Endothelial cell of umbilical vein (primary cell): ENCODE results near the gene TMEM269. TPM values are rescaled to one million over a fixed set of nuclear protein-coding genes. Genes with fewer than 3 reads are reported as not detected.

Experiments
- BruUV-seq: library from RNA; stranded (reverse); fragments of 400-500 nt; replicated peaks from 2 replicates; lab custom pipeline; 2021; lab: Mats Ljungman, UMichigan
- CTCF ChIA-PET: fragments of 300-600, 350-600 bp; sonication (Branson Sonifier 250); formaldehyde crosslinking; loops from one replicate; lab custom pipeline; 2021; ENCODE audit warnings: antibody characterized with exemption, inconsistent platforms; lab: Charles Lee
- POLR2A ChIA-PET: fragments of 300-600, 350-600 bp; sonication (Branson Sonifier 250); formaldehyde crosslinking; loops from one replicate; lab custom pipeline; 2021; ENCODE audit warnings: antibody characterized with exemption, inconsistent platforms; lab: Charles Lee
- DNase-seq: peaks from one replicate; pipeline ENCODE4 v3.0.0-alpha.2; 2011; ENCODE audit warnings: low read depth, low spot score
- FAIRE-seq: peaks from 2 replicates; lab custom pipeline; 2011; peaks lifted over from hg19 to GRCh38; lab: Jason Lieb, UNC
- H2AFZ ChIP-seq: 2 replicates; pipeline ENCODE4 v1.6.0; 2012; ENCODE audit warnings: low read depth, low read length, control low read depth, inconsistent platforms
- H3K27ac ChIP-seq: 2 replicates; pipeline ENCODE4 v1.5.1; 2011; ENCODE audit warnings: low read depth, mild to moderate bottlenecking, control low read depth, low read length, moderate library complexity; ENCODE audit not compliant: insufficient read depth
- H3K27me3 ChIP-seq, 2 experiments: 2 replicates each; pipeline versions ENCODE4 v1.6.0 to v1.6.1; 2011; ENCODE audit warnings: low read length in 2 of 2, mixed read lengths in 1 of 2; ENCODE audit not compliant: control insufficient read depth in 2 of 2, insufficient read depth in 2 of 2
- H3K36me3 ChIP-seq, 2 experiments: 2 replicates in 1 of 2; 3 replicates in 1 of 2; pipeline ENCODE4 v1.5.1; 2011; ENCODE audit warnings: low read length in 2 of 2, mild to moderate bottlenecking in 1 of 2, moderate library complexity in 1 of 2; ENCODE audit not compliant: control insufficient read depth in 2 of 2, insufficient read depth in 2 of 2; ENCODE audit errors: extremely low read depth in 1 of 2
- H3K4me1 ChIP-seq: 3 replicates; pipeline ENCODE4 v1.5.1; 2011; ENCODE audit warnings: mild to moderate bottlenecking, low read length; ENCODE audit not compliant: control insufficient read depth, insufficient read depth; ENCODE audit errors: extremely low read depth
- H3K4me2 ChIP-seq: 2 replicates; pipeline ENCODE4 v1.6.1; 2011; ENCODE audit warnings: low read length, control low read depth, mixed read lengths; ENCODE audit not compliant: insufficient read depth
- H3K4me3 ChIP-seq, 3 experiments: fragments of 200-600 bp in 1 of 3; sonication (generic), shearing (Covaris generic) in 1 of 3; replicated peaks in 1 of 3; 2 replicates each; pipeline ENCODE4 v1.5.1; 2011 to 2016; ENCODE audit warnings: control low read depth in 3 of 3, low read length in 3 of 3, mild to moderate bottlenecking in 2 of 3, inconsistent platforms in 1 of 3, low read depth in 1 of 3, moderate library complexity in 1 of 3; ENCODE audit not compliant: insufficient read depth in 1 of 3
- H3K79me2 ChIP-seq: 2 replicates; pipeline ENCODE4 v1.6.0; 2012; ENCODE audit warnings: low read length, inconsistent platforms; ENCODE audit not compliant: control insufficient read depth, insufficient read depth
- H3K9ac ChIP-seq: replicated peaks from 2 replicates; pipeline ENCODE3; 2011; ENCODE audit warnings: low read length, control low read depth; ENCODE audit not compliant: insufficient read depth; ENCODE audit errors: extremely low read depth
- H3K9me1 ChIP-seq: replicated peaks from 3 replicates; pipeline ENCODE4 v1.6.0; 2011; ENCODE audit warnings: mild to moderate bottlenecking, low read length; ENCODE audit not compliant: control insufficient read depth, insufficient read depth; ENCODE audit errors: extremely low read depth
- H3K9me3 ChIP-seq: replicated peaks from 2 replicates; pipeline ENCODE4 v1.5.1; 2012; ENCODE audit warnings: low read length, inconsistent platforms; ENCODE audit not compliant: control insufficient read depth, insufficient read depth
- H4K20me1 ChIP-seq: replicated peaks from 2 replicates; pipeline ENCODE3; 2011; ENCODE audit warnings: mild to moderate bottlenecking, low read length; ENCODE audit not compliant: control insufficient read depth, insufficient read depth; ENCODE audit errors: extremely low read depth
- CTCF ChIP-seq, 2 donors: IDR thresholded peaks; 1 replicate in 1 of 2; 2 replicates in 1 of 2; pipeline ENCODE4 v1.5.1; 2011; ENCODE audit warnings: low read length in 2 of 2, mild to moderate bottlenecking in 2 of 2, moderate library complexity in 2 of 2, control low read depth in 1 of 2, inconsistent platforms in 1 of 2, low read depth in 1 of 2; ENCODE audit not compliant: insufficient read depth in 1 of 2; ENCODE audit errors: extremely low read depth in 1 of 2
- EZH2 ChIP-seq: IDR thresholded peaks from 2 replicates; pipeline ENCODE4 v1.6.1; 2012; ENCODE audit warnings: borderline replicate concordance, low read depth, mild to moderate bottlenecking, moderate library complexity, low read length, inconsistent platforms; ENCODE audit not compliant: severe bottlenecking
- FOS ChIP-seq: IDR thresholded peaks from 2 replicates; pipeline ENCODE4 v1.6.1; 2011; ENCODE audit warnings: mild to moderate bottlenecking, low read length, moderate library complexity, borderline replicate concordance; ENCODE audit not compliant: insufficient read depth
- GATA2 ChIP-seq: IDR thresholded peaks from 2 replicates; pipeline ENCODE4 v1.7.0; 2011; ENCODE audit warnings: low read depth, mild to moderate bottlenecking, moderate library complexity, mixed read lengths, low read length; ENCODE audit not compliant: insufficient read length, insufficient read depth
- JUN ChIP-seq: IDR thresholded peaks from 2 replicates; pipeline ENCODE4 v1.6.1; 2011; ENCODE audit warnings: borderline replicate concordance, low read depth; ENCODE audit not compliant: insufficient read length, insufficient read depth
- MYC ChIP-seq: IDR thresholded peaks from one replicate; pipeline ENCODE4 v1.6.1; 2011; ENCODE audit warnings: mild to moderate bottlenecking, low read depth, low read length
- POLR2A ChIP-seq: IDR thresholded peaks from 2 replicates; pipeline ENCODE4 v1.6.1; 2012; ENCODE audit warnings: low read depth, mild to moderate bottlenecking, control low read depth, low read length
- POLR2AphosphoS5 ChIP-seq: IDR thresholded peaks from 2 replicates; pipeline ENCODE4 v1.6.1; 2012; ENCODE audit warnings: low read depth, mild to moderate bottlenecking, control low read depth, low read length, moderate library complexity; ENCODE audit not compliant: insufficient read depth
- dilution Hi-C: fragments of 300-500 bp; cut with MboI; formaldehyde crosslinking; loops from one replicate; pipeline ENCODE4 v1.15.0; 2019; ENCODE audit warnings: low sequenced_read_pairs; ENCODE audit not compliant: extremely low pct_ligation_motif_present
- intact Hi-C: fragments of 100-400 bp; cut with micrococcal nuclease; formaldehyde crosslinking; loops from one replicate; pipeline ENCODE4 v1.10.0; 2022
- polyA plus RNA-seq, 4 experiments: library from polyadenylated mRNA; depleted of rRNA in 3 of 4; stranded (reverse) in 3 of 4; unstranded in 1 of 4; fragments of >200 nt; gene quantifications; 2 replicates each; pipeline versions ENCODE4 v1.2.1 to v1.2.3, GENCODE V29; 2011 to 2012; ENCODE audit warnings: missing spikeins in 1 of 4
- total RNA-seq: library from RNA; stranded (reverse); gene quantifications from 2 replicates; pipeline ENCODE4 v1.2.3, GENCODE V29; 2021
- TF ChIP-seq, protein P1 (sequence below): IDR thresholded peaks from 2 replicates; pipeline ENCODE4 v1.6.1; 2011; ENCODE audit not compliant: insufficient read depth, insufficient read length

Gene TMEM269
- total and polyA plus RNA-seq, 2 donors (not counting 3 experiments of a cell fraction or from before 2014, with no cell fraction given) = 0.03 TPM; not detected in 1

DNA sequence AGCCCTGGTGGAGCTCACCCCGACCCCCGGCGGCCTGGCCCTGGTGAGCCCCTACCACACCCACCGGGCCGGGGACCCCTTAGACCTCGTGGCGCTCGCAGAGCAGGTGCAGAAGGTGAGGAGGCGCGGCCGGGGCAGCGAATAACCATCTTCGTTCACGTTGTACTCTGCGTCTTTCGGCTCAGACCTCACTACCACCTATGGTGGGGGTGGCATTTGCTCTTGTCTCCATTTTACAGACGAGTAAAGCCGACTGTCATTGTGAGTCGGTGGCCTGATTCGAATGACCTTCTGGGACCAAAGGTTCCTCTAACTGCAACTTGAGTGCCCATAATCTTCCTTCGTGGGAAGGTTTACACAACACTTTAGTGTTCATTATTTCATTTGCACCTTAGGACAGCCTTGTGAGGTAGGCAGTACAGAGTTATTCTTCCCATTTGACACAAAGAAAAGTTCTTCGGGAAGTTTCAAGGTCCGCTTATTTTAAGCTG lies 17.2 kb upstream of the TMEM269 start:
- Histone ChIP-seq H3K27me3 (no peaks in the 10 kb centered on the region), H3K36me3 (no peaks in the 10 kb centered on the region), H3K4me3 (peak overlapping the region; percentile 22 to 91 (median 90)), H3K9me3 (no peaks in the 10 kb centered on the region), H2AFZ (peak overlapping the region; percentile 25), H3K4me2 (peak overlapping the region; percentile 86), H3K9ac (peak overlapping the region; percentile 83), H3K9me1 (no peaks in the 10 kb centered on the region), H3K79me2 (peaks cover 64% of the 10 kb centered on the region), H4K20me1 (no peaks in the 10 kb centered on the region), H3K27ac (peak overlapping the region; percentile 39), H3K4me1 (peaks cover 20% of the 10 kb centered on the region)
- CTCF ChIA-PET = interaction anchor here (0.8 to 3.7 kb wide), 11 partner anchors 9 to 306 kb away, joined by 3 to 32 read pairs (median 6); partner anchors contain the start of gene YBX1
- FAIRE-seq = no peak
- TF ChIP-seq, protein P1, sequence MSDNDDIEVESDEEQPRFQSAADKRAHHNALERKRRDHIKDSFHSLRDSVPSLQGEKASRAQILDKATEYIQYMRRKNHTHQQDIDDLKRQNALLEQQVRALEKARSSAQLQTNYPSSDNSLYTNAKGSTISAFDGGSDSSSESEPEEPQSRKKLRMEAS = no peak
- no peak for TF ChIP-seq EZH2
- TF ChIP-seq POLR2AphosphoS5 = no peak
- no peak for TF ChIP-seq MYC
- TF ChIP-seq POLR2A = no peak
- TF ChIP-seq CTCF (IDR thresholded peaks at IDR 0.05; ENCODE audit: extremely low read depth in 1 of 2, insufficient read depth in 1 of 2, low read depth in 1 of 2, low read length in 2 of 2) = no peak
- no peak for TF ChIP-seq FOS
- TF ChIP-seq JUN = no peak
- no peak for TF ChIP-seq GATA2
- intact Hi-C loops = loop anchor here (1.0 to 5.0 kb wide), 5 partner anchors 50 to 310 kb away; partner anchors contain the start of genes ERMAP, PPCS, PPIH and SVBP
- dilution Hi-C loops = no loop called here
- POLR2A ChIA-PET = interaction anchor here (0.7 to 1.7 kb wide), 6 partner anchors 10 to 440 kb away, joined by 3 to 6 read pairs (median 4); partner anchors contain the start of genes ERMAP, SVBP and ZNF691
- no TSS peak for BruUV-seq
- DNase-seq = no peak
